ENCODE results near the gene BRINP2.
A peak's percentile ranks its signal among the peaks of the same experiment; 100 is the strongest.

The BRINP2 gene

DNA sequence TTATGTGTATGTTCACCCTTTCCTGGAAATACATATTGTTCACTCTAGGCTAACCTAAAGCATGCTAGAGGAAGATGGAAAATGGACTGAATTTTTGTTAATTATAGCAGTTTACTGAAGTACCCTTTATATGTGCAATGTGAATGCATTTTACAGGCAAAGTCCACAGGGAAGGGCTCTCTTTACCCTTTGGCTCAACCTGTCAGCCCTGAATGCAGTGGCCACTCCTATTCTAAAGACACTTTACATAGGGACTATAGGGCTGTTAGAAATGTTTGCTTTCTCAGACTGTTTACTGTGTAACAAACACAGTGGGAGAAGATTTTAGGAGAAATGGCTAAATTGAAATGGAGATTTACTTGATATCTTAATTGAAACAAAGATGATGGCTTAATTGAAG, 78.5 kb downstream of the BRINP2 start:
- Histone ChIP-seq H3K27me3 (ENCODE audit: insufficient read depth, low read length, poor library complexity) (no peaks in the 10 kb centered on the region), H2AK5ac (ENCODE audit: low read length) (no peak overlapping the region), H3K4me3 (ENCODE audit: low read length) (no peak overlapping the region), H3K4me1 (ENCODE audit: control insufficient read depth, low read depth, low read length) (no peaks in the 10 kb centered on the region), H3K79me1 (ENCODE audit: low read length) (no peaks in the 10 kb centered on the region), H3K4me2 (ENCODE audit: low read length) (no peak overlapping the region), H3K4ac (ENCODE audit: low read depth, low read length) (no peak overlapping the region), H3K18ac (ENCODE audit: low read length) (no peak overlapping the region), H3K27ac (ENCODE audit: low read depth, low read length) (no peak overlapping the region), H3K9ac (ENCODE audit: low read length) (no peak overlapping the region), H4K8ac (ENCODE audit: low read depth, low read length) (no peak overlapping the region), H2BK5ac (ENCODE audit: low read length) (no peak overlapping the region), H3K79me2 (ENCODE audit: control insufficient read depth, insufficient read depth, low read length) (no peaks in the 10 kb centered on the region), H3K56ac (ENCODE audit: low read length) (no peak overlapping the region), H4K5ac (ENCODE audit: low read length) (no peak overlapping the region), H2BK120ac (ENCODE audit: low read depth, low read length) (no peak overlapping the region), H3K23ac (ENCODE audit: low read length) (no peak overlapping the region), H3K36me3 (ENCODE audit: control insufficient read depth, insufficient read depth, low read length) (no peaks in the 10 kb centered on the region), H2BK15ac (replicated peaks; ENCODE audit: low read depth) (no peak overlapping the region)
- no peak for DNase-seq

DNA sequence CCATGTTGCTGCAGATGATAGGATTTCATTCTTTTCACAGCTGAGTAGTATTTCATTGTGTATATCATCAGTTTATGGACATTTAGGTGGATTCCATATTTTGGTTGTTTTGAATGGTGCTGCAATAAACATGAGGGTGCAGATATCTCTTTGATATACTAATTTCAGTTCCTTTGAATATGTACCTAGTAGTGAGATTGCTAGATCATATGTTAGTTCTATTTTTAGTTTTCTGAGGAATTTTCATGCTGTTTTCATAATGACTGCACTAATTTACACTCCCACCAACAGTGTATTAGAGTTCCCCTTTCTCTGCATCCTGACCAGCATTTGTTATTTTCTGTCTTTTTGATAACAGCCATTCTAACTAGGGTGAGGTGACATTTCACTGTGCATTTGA, 82.1 kb downstream of the BRINP2 start:
- Histone ChIP-seq H3K4me1 (ENCODE audit: control insufficient read depth, low read depth, low read length) (no peaks in the 10 kb centered on the region), H2AK5ac (ENCODE audit: low read length) (no peak overlapping the region), H2BK120ac (ENCODE audit: low read depth, low read length) (no peak overlapping the region), H3K23ac (ENCODE audit: low read length) (no peak overlapping the region), H3K56ac (ENCODE audit: low read length) (no peak overlapping the region), H3K79me2 (ENCODE audit: control insufficient read depth, insufficient read depth, low read length) (no peaks in the 10 kb centered on the region), H3K4me2 (ENCODE audit: low read length) (no peak overlapping the region), H3K27ac (ENCODE audit: low read depth, low read length) (no peak overlapping the region), H2BK15ac (replicated peaks; ENCODE audit: low read depth) (no peak overlapping the region), H4K5ac (ENCODE audit: low read length) (no peak overlapping the region), H3K79me1 (ENCODE audit: low read length) (no peaks in the 10 kb centered on the region), H3K18ac (ENCODE audit: low read length) (no peak overlapping the region), H3K9ac (ENCODE audit: low read length) (no peak overlapping the region), H3K4ac (ENCODE audit: low read depth, low read length) (no peak overlapping the region), H3K4me3 (ENCODE audit: low read length) (no peak overlapping the region), H4K8ac (ENCODE audit: low read depth, low read length) (no peak overlapping the region), H2BK5ac (ENCODE audit: low read length) (no peak overlapping the region), H3K36me3 (ENCODE audit: control insufficient read depth, insufficient read depth, low read length) (no peaks in the 10 kb centered on the region), H3K27me3 (ENCODE audit: insufficient read depth, low read length, poor library complexity) (no peaks in the 10 kb centered on the region)
- DNase-seq, result no peak

DNA sequence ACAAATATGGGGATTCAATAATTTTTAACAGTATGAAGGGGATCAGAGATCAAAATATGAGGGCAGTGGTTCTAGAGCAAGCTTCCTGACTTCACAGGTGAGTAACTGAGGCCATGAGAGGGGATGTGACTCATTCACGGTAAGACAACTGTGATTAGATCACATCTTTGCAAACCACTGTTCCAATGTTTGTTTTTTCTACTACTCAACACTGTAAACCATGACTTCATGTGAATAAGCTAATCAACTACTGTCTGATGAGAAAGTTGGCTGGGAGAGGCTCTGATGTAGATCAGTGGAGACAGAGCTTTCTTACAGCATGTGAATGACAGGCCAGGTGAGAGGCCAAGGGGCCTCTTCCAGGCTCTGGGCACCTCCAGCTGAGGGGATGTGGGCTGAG, 84.7 kb downstream of the BRINP2 start:
- H3K4me1 ChIP-seq (ENCODE audit: control insufficient read depth, low read depth, low read length), result no peaks in the 10 kb centered on the region
- H3K4me3 ChIP-seq (ENCODE audit: low read length), result no peak overlapping the region
- H3K27ac ChIP-seq (ENCODE audit: low read depth, low read length), result no peak overlapping the region
- WGBS (ENCODE audit: extremely low coverage, insufficient coverage, low lambda C conversion rate), result no CpG with 5 or more reads among the region's 1 CpG
- H3K27me3 ChIP-seq (ENCODE audit: insufficient read depth, low read length, poor library complexity), result no peaks in the 10 kb centered on the region
- no peaks in the 10 kb centered on the region for H3K36me3 ChIP-seq (ENCODE audit: control insufficient read depth, insufficient read depth, low read length)
- H2BK120ac ChIP-seq (ENCODE audit: low read depth, low read length), result no peak overlapping the region
- no peak overlapping the region for H3K4me2 ChIP-seq (ENCODE audit: low read length)
- no peak overlapping the region for H3K23ac ChIP-seq (ENCODE audit: low read length)
- H4K5ac ChIP-seq (ENCODE audit: low read length), result no peak overlapping the region
- no peak overlapping the region for H3K9ac ChIP-seq (ENCODE audit: low read length)
- no peak overlapping the region for H4K8ac ChIP-seq (ENCODE audit: low read depth, low read length)
- H3K4ac ChIP-seq (ENCODE audit: low read depth, low read length), result no peak overlapping the region
- no peaks in the 10 kb centered on the region for H3K79me1 ChIP-seq (ENCODE audit: low read length)
- no peak overlapping the region for H2BK5ac ChIP-seq (ENCODE audit: low read length)
- peak; percentile 22 for DNase-seq
- no peaks in the 10 kb centered on the region for H3K79me2 ChIP-seq (ENCODE audit: control insufficient read depth, insufficient read depth, low read length)
- no peak overlapping the region for H3K18ac ChIP-seq (ENCODE audit: low read length)
- H3K56ac ChIP-seq (ENCODE audit: low read length), result no peak overlapping the region
- no peak overlapping the region for H2AK5ac ChIP-seq (ENCODE audit: low read length)
- H2BK15ac ChIP-seq (replicated peaks; ENCODE audit: low read depth), result no peak overlapping the region

DNA sequence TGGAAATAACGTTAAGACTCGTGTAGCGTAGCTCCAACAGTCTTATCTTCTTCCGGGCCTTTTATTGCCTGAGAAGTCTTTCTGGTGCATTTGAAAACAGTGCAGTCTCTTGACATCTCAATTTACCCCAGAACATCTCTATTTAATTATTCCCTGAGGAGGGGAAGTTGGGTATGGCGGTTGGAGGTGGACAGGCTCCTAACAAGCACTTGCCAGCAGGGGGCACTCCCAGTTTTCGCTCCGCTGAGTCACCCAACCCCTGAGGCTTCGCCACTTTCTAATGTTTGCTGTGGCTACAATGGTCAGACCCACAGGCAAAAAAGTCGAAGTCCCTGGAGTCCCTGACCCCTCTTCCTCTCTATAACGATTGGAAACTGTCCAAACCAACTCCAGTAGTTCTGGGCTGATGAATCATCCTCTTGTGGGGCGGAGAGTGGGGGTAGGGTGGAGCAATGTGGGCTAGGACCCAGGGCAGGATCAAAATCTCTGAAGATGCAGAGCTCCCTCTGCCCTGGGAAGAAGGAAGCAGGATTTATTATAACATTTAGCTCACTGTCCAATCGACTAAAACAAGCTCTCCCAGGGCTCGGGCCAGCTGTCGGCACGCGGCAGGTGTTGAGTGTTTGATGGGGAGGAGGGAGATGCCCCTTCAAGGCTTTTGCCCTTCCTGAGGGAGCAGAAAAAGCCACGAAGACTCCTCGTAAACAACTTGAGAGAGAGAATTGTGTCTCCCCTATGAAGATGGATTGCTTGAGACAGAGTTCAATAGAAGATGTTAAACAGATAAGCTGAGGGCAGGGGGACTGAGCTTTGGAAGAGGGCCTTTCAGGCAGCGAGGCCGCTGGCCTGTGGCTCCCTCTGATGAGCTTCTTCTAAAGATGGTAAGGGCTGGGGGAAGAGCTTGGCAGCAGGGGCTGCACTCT, 85.7 kb downstream of the BRINP2 start:
- H3K18ac ChIP-seq (ENCODE audit: low read length), result no peak overlapping the region
- no peaks in the 10 kb centered on the region for H3K4me1 ChIP-seq (ENCODE audit: control insufficient read depth, low read depth, low read length)
- H2BK5ac ChIP-seq (ENCODE audit: low read length), result no peak overlapping the region
- H3K79me2 ChIP-seq (ENCODE audit: control insufficient read depth, insufficient read depth, low read length), result no peaks in the 10 kb centered on the region
- H3K79me1 ChIP-seq (ENCODE audit: low read length), result no peaks in the 10 kb centered on the region
- H4K5ac ChIP-seq (ENCODE audit: low read length), result no peak overlapping the region
- no peak overlapping the region for H3K23ac ChIP-seq (ENCODE audit: low read length)
- WGBS (ENCODE audit: extremely low coverage, insufficient coverage, low lambda C conversion rate), result no CpG with 5 or more reads among the region's 20 CpGs
- no peak overlapping the region for H2AK5ac ChIP-seq (ENCODE audit: low read length)
- no peaks in the 10 kb centered on the region for H3K36me3 ChIP-seq (ENCODE audit: control insufficient read depth, insufficient read depth, low read length)
- no peak overlapping the region for H2BK120ac ChIP-seq (ENCODE audit: low read depth, low read length)
- no peak overlapping the region for H3K27ac ChIP-seq (ENCODE audit: low read depth, low read length)
- no peak overlapping the region for H3K4me3 ChIP-seq (ENCODE audit: low read length)
- H4K8ac ChIP-seq (ENCODE audit: low read depth, low read length), result no peak overlapping the region
- H2BK15ac ChIP-seq (replicated peaks; ENCODE audit: low read depth), result no peak overlapping the region
- peak; percentile 76 for DNase-seq
- H3K4me2 ChIP-seq (ENCODE audit: low read length), result no peak overlapping the region
- no peaks in the 10 kb centered on the region for H3K27me3 ChIP-seq (ENCODE audit: insufficient read depth, low read length, poor library complexity)
- H3K56ac ChIP-seq (ENCODE audit: low read length), result peak overlapping the region; percentile 28
- H3K4ac ChIP-seq (ENCODE audit: low read depth, low read length), result no peak overlapping the region
- no peak overlapping the region for H3K9ac ChIP-seq (ENCODE audit: low read length)

DNA sequence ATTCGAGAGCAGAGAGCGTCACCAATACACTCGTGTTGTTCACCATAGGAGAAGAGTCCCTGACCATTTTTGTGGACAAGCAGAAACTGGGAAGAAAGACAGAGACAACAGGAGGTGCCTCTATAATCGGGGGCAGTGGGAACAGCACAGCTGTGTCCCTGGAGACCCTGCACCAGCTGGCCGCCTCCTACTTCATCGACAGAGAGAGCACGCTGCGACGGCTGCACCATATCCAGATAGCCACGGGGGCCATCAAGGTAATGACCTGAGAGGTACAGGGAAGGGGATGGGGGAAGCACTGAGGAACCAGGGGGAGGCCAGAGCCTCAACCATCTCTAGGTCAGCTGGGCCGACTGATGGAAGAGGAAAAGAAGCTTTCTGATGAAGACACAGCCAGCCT, 86.4 kb downstream of the BRINP2 start:
- H3K9ac ChIP-seq (ENCODE audit: low read length), result no peak overlapping the region
- H4K5ac ChIP-seq (ENCODE audit: low read length), result no peak overlapping the region
- H4K8ac ChIP-seq (ENCODE audit: low read depth, low read length), result no peak overlapping the region
- H2BK15ac ChIP-seq (replicated peaks; ENCODE audit: low read depth), result no peak overlapping the region
- H3K79me1 ChIP-seq (ENCODE audit: low read length), result no peaks in the 10 kb centered on the region
- no peak overlapping the region for H2BK5ac ChIP-seq (ENCODE audit: low read length)
- no peak overlapping the region for H3K4ac ChIP-seq (ENCODE audit: low read depth, low read length)
- H3K18ac ChIP-seq (ENCODE audit: low read length), result no peak overlapping the region
- no peak for DNase-seq
- no peaks in the 10 kb centered on the region for H3K4me1 ChIP-seq (ENCODE audit: control insufficient read depth, low read depth, low read length)
- H3K4me2 ChIP-seq (ENCODE audit: low read length), result no peak overlapping the region
- H2BK120ac ChIP-seq (ENCODE audit: low read depth, low read length), result no peak overlapping the region
- no peak overlapping the region for H3K23ac ChIP-seq (ENCODE audit: low read length)
- H3K27me3 ChIP-seq (ENCODE audit: insufficient read depth, low read length, poor library complexity), result no peaks in the 10 kb centered on the region
- no CpG with 5 or more reads among the region's 11 CpGs for WGBS (ENCODE audit: extremely low coverage, insufficient coverage, low lambda C conversion rate)
- H3K79me2 ChIP-seq (ENCODE audit: control insufficient read depth, insufficient read depth, low read length), result no peaks in the 10 kb centered on the region
- no peak overlapping the region for H3K56ac ChIP-seq (ENCODE audit: low read length)
- H3K36me3 ChIP-seq (ENCODE audit: control insufficient read depth, insufficient read depth, low read length), result no peaks in the 10 kb centered on the region
- H3K27ac ChIP-seq (ENCODE audit: low read depth, low read length), result no peak overlapping the region
- no peak overlapping the region for H3K4me3 ChIP-seq (ENCODE audit: low read length)
- H2AK5ac ChIP-seq (ENCODE audit: low read length), result no peak overlapping the region

DNA sequence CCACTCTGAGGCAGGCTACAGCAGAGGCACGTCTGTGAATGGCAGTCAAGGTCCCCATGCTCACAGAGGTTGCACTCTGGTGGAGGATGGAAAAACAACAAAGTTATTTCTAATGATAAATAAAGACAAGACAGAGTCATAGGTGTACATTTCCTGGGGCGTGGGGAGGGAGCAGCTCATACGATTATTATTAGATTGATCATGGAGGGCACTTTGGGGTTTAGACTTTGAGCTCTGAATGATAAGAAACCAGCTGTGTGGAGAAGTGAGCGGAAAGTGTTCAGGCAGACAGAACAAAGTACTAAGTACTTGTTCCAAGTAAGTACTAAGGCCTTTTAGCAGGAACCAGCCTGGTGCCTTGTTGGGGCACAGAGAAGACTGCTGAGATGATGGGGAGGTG, 86.8 kb downstream of the BRINP2 start:
- H3K56ac ChIP-seq (ENCODE audit: low read length), result no peak overlapping the region
- H3K27me3 ChIP-seq (ENCODE audit: insufficient read depth, low read length, poor library complexity), result no peaks in the 10 kb centered on the region
- H4K5ac ChIP-seq (ENCODE audit: low read length), result no peak overlapping the region
- no peaks in the 10 kb centered on the region for H3K79me2 ChIP-seq (ENCODE audit: control insufficient read depth, insufficient read depth, low read length)
- H3K18ac ChIP-seq (ENCODE audit: low read length), result no peak overlapping the region
- H3K27ac ChIP-seq (ENCODE audit: low read depth, low read length), result no peak overlapping the region
- H3K36me3 ChIP-seq (ENCODE audit: control insufficient read depth, insufficient read depth, low read length), result no peaks in the 10 kb centered on the region
- no peak overlapping the region for H3K23ac ChIP-seq (ENCODE audit: low read length)
- no peaks in the 10 kb centered on the region for H3K79me1 ChIP-seq (ENCODE audit: low read length)
- WGBS (ENCODE audit: extremely low coverage, insufficient coverage, low lambda C conversion rate), result no CpG with 5 or more reads among the region's 4 CpGs
- no peak overlapping the region for H4K8ac ChIP-seq (ENCODE audit: low read depth, low read length)
- H2BK120ac ChIP-seq (ENCODE audit: low read depth, low read length), result no peak overlapping the region
- no peak overlapping the region for H2BK15ac ChIP-seq (replicated peaks; ENCODE audit: low read depth)
- no peak overlapping the region for H2BK5ac ChIP-seq (ENCODE audit: low read length)
- no peaks in the 10 kb centered on the region for H3K4me1 ChIP-seq (ENCODE audit: control insufficient read depth, low read depth, low read length)
- H3K4ac ChIP-seq (ENCODE audit: low read depth, low read length), result no peak overlapping the region
- H3K9ac ChIP-seq (ENCODE audit: low read length), result no peak overlapping the region
- H2AK5ac ChIP-seq (ENCODE audit: low read length), result no peak overlapping the region
- H3K4me2 ChIP-seq (ENCODE audit: low read length), result no peak overlapping the region
- no peak overlapping the region for H3K4me3 ChIP-seq (ENCODE audit: low read length)
- DNase-seq, result no peak
